ENCODE measurements around the gene FOXC1.

Gene FOXC1

DNA sequence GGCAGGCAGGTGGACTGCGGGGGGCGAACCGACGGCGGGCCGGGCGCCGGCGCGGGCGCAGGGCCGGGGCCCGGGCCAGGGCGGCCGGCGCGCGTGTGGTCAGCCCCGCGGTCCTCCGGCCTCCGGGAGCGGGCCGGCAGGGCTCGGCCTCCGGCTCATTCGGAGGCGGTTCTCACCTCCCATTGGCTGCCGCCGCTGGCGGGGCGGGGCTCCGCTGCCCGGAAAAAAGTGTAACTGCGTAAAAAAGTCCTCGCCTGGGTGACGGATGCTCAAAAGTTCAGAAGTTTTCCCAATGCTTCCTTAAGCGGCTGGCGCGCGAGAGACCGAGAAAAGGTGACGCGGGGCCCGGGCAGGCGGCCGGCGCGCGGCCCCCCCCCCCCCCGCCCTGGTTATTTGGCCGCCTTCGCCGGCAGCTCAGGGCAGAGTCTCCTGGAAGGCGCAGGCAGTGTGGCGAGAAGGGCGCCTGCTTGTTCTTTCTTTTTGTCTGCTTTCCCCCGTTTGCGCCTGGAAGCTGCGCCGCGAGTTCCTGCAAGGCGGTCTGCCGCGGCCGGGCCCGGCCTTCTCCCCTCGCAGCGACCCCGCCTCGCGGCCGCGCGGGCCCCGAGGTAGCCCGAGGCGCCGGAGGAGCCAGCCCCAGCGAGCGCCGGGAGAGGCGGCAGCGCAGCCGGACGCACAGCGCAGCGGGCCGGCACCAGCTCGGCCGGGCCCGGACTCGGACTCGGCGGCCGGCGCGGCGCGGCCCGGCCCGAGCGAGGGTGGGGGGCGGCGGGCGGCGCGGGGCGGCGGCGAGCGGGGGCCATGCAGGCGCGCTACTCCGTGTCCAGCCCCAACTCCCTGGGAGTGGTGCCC, at the start of gene FOXC1:
Gene FOXC1 (plus strand): TSS at position 268 of the 849 bp plus-strand sequence. CDS start 531 bp downstream, at position 799.
- no peak for DNase-seq (ENCODE audit: low read depth)

DNA sequence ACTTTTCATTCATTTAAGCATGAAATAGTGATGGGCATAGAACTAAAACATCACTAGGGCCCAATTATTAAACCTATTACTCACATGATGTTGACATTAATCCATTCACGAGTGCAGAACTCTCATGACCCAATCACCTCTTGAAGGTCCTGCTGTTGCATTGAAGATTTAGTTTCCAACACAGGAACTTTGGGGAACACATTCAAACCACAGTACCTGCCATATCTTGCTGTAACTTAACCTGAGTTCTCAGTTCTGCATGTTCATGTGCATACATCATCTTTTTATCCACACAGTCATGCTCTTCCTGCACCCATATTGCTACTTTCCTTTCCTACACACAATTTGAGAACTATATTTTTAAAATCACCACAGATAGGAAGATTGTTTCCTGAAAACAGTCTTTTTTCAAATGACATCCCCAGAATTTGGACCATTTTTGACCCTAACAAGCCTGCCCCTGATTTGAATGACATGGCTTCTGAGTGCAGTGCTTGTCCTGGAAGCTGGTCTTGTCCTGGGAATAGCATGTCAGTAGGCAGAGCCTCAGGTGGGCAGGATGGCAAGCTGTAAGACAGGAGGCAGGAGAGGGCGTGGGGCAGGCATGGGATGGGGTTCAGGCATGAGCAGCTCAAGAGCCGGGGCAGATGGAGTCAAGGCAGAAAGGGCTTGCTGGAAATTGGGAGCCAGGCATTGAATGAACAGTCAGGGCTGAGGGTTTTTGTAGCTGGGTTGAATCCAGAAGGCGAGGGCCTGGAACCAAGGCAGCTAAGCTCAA, 49.2 kb upstream of the FOXC1 start:
- no peak for DNase-seq (ENCODE audit: low read depth)

DNA sequence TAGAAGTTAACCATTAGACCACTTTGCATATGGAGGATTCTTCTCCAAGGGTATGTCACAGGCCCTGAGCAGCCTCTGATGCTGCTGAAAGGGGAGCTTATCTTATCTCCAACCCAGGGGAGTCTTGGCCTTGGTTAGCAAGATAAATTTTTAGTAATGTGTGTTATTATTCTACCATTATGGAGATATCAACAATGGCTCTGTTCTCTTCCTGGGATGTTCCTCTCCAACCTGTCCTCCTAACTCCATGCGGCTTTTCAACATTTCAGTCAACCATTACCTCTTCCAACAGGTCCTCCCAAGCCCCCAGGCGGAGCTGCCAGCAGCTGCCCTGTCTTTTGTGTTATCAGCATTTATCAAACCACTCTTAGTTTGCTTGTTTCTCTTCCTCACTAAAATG, 48.4 kb upstream of the FOXC1 start:
- no peak for DNase-seq (ENCODE audit: low read depth)

DNA sequence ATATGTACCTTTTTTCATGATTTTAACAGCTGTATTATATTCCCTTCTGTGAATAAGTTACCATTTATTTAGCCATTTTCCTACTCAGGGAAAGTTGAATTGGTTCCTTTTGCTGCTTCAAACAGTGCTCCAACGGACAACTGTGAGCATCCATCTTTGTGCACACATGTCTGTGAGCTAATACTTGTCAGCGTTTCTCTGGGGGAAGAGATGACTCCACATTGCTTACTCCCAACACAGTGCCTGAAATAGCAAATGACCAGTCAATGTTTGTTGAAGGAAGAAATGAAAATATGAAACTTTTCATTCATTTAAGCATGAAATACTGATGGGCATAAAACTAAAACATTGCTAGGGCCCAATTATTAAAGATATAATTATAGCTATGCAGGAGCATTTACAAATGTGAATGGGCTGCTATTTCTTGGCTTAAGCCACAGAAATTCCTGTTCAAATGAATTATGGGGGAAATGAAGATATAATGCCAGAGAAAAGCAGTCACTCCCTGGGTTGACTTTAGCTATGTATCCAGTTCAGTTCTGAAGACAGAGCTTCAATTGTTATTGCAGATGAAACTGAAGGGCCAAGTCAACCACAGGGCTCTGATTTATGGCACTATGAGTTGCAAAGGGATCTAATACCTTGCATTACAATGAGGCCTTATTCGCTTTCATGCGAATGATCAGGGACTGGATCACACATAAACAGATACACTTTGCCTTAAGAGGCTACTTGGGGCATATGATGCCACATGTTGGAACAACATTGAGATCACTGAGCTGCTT, 47.4 kb upstream of the FOXC1 start:
- no peak for DNase-seq (ENCODE audit: low read depth)

DNA sequence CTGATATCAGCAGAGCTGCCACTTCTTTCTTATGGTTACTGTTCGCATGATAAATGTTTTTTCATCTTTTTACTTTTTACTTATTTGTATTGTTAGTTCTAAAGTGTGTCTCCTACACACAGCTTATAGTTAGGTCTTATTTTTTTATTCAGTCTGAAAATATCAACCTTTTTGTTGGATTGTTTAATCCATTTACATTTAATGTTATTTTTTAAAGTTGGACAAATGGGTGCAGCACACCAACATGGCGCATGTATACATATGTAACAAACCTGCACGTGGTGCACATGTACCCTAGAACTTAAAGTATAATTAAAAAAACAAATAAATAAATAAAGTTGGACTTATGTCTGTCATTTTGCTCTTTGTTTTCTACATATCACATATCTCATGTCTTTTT, 40.3 kb upstream of the FOXC1 start:
- DNase-seq (ENCODE audit: low read depth), result no peak

DNA sequence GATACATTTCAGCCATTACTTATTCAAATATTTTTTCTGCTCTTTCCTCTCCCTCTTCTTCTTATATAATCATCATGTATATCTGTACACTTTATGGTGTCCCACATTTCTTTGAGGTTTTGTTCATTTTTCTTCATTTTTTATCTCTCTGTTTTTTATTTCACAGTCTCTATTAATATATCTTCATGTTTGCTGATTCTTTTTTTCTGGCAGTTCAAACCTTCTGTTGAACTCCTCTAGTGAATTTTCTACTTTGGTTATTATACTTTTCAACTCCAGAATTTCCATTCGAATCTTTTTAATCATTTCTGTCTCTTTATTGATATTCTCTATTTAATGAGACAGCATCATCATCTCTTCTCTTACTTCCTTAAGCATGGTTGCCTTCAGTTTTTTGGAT, 38.9 kb upstream of the FOXC1 start:
- DNase-seq (ENCODE audit: low read depth), result no peak

DNA sequence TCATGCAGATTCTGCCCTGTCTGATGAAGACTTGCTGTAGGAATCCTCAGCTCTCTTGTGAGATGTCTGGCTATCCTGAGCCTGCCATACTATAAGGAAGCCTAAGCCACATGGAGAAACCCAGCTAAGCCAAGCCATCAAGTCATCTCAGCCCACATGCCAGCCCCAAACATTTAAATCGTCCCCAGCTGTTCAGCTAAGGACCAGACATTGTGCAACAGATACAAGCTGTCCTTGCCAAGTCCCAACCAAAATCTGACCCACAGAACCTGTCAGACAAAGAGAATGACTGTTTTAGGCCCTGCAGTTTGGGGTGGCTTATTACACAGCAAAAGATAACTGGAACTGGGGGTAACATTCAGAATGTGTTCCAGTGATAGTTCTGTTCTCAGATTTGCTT, 36.8 kb upstream of the FOXC1 start:
- DNase-seq (ENCODE audit: low read depth), result no peak

DNA sequence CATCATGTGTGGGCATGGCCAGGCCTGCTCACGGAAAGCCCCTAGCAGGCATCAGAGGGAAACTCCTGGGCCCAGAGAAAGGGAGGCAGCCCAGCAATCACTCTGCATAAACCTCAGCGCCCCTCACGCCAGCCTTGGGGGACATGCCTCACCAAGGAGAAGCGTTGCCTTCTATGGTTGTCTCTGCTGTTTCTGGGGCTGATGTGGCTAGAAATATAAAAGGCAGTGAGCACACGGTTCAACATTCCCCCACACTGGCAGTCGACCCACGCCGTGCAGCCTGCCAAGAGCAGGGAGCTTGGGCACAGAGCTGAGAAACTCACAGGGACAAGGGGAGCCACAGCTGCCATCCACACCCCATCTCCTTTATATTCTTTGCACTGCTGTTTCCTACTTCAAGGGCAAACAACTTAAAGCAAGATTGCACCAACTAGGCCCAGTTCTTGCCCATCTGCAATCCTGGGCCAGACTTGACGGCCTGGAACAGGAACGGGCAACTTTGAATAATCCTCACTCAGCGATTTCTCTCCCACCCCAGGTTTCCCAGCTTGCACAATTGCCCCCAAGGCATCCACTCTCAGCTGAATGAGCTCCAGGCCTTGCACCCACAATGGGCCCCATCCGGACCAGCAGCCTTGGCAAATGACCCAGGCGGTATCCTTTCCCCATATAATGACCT, 35.5 kb upstream of the FOXC1 start:
- no peak for DNase-seq (ENCODE audit: low read depth)

DNA sequence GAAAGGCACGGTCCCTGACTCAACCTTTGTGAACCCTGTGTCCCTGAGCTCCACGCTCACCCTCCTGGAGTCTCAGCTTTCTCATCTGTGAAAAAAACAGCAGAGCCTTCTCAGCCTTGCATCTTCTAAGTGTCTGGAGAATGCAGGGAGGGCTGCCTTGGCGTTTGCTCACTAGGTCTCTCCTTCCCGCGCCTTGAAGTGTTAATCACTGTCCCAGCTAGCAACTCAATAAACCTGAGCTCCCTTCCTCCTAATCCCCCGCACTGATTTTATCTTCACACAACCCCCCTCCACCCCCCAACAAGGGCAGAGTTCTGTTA, 34.9 kb upstream of the FOXC1 start:
- DNase-seq (ENCODE audit: low read depth), result no peak

DNA sequence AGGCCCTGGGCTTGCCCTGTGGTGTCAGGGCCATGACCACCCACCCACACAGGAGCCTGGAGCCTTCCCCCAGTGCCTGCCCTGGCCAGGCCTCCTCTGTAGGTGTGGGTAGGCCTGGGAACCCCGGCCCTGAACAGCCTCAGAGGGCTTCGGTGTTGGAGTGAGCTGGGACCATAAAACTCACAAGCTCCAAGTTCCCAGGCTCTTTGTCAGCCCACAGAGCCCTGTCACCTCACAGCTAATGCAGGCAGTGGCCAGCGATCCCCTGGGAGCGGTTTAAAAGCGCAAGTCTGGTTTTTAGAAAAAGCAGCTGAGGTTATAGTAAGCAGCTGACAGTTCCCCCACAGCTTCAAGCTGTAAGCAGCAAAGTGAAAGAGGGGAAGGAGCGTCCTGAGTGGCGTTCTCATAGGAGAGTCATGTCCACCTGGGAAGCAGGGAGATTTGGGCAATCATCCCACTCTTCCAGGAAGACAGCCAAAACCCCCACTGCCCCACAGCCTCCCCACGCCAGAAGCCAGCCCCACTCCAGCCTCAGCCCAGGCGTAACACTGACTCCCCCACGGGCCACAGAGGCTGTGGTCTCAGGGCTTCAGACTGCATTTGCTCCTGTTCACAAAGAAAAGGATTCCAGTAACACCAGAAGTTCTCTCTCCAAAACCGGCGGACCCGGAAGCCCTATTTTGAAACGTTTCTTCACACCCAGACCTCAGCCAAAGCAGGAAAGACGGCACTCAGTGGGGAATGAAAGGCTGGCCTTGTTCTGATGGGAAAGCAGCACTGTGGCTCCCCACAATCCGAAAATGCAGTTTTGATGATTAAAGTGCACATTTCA, 34.3 kb upstream of the FOXC1 start:
- DNase-seq (ENCODE audit: low read depth), result no peak

DNA sequence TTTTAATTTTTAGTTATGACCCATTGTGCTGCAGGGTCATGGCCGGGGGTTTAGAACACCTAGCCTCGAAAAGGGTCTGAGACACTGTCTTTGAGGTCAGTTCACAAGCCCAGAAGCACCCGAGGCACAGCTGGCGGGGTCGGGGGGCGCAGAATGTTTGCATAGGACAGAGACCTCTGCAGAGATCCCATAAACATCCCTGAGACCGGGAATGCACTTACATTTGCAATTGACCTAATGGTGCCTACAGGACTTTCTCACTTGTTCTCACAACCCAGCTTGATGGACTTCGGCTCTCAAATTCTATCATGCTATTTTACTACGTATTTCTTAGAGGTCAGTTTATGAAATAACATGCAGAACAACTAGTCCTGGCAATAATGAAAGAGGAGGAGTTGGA, 33.5 kb upstream of the FOXC1 start:
- no peak for DNase-seq (ENCODE audit: low read depth)

DNA sequence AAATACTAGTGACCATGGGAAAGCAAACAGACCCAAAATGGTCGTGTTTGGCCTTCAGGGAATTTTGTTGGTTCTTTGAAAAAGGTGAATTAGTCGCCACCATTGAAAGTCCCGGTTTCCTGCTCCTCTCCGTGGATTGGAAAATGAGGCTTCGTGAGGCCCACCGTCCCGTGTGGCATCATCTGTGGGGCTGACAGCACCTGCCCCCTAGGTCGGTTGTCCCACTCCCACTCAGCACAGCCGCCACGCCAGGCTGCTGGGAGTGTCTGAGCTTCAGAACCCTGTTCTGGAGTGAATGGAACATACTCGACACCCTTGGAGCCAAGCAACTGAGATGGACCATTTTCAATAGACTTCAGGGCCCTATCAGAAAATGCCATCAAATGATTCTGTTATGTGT, 33.0 kb upstream of the FOXC1 start:
- DNase-seq (ENCODE audit: low read depth), result no peak

DNA sequence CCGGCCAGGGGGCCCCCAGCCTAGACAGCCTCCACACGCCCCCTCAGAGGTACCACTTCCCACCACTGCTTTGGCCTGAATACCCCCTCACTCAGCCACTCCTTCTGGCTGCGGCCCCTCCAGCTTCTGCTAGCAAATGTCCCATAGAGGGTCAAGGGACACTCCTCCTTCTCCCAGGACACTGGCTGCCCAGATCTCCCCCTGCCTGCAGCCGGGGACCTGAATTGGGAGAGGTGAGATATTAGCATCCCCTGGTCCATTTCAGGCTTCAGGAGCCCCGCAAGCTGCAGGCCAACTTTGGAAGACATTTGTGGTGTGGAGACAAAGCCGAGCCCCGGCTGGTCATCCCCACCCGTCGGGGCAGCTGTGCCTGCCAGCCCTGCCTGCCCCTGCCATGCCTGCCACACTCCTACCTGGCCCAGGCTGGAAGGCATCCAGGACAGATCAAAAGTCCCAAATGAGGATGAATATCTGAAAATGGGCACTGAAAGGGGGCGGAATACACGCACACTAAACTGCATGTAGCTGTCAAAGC, 32.5 kb upstream of the FOXC1 start:
- no peak for DNase-seq (ENCODE audit: low read depth)

DNA sequence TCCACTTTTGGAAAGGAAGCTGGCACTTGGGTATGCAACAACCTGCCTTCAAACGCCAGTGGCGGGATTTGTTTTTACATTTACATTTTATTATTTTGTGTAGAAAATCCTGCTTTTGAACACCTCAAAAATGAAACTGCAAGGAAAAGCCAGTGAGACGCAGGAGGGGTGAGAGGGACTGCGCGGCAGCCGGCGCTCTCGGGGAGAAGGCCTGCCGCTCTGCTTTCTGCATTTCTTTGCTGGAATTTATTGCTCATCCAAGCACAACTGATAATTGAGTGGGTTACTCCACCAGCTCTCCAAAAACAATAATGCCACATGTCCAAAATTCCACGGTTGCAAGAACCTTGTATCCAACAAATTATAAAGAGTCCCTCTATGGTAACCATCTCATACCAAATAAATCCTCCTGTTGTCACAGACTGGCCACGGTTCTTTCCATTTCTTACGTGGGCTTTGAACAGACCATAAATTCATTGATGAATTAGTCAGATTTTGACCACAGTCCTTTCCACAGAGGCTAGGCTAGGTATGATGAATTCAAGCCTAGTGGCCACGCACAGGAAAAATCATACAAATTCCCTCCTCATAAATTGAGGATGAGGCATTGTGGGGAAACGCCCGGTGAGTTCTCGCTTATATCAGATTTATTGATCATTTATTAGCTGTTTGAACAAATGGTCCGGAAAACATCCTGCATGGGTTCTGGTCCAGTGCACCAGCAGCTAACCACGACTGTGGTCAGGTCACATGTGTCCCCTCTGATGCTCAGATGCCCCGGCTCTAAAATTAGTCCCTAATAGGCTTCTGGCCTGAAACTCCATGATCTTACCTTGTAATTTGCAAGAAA, 31.6 kb upstream of the FOXC1 start:
- DNase-seq (ENCODE audit: low read depth), result no peak

DNA sequence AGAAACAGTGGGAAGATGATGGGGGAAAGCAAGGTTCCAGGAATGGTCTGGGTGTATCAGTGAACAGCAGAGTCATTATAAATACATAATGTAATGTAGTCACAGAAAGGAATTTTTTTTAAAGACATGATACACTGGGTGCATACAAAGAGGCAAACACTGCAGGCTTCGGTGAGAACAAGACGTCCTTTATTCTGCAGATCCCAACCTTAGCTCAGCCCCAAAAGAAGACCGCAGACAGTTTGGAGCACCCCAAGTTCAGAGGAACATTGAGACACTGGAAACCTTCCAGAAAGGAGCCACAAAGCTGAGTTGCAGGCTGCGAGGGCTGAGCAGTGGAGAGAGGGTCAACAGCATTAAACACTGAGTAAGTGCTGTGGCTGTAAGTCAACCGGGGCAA, 30.6 kb upstream of the FOXC1 start:
- no peak for DNase-seq (ENCODE audit: low read depth)

DNA sequence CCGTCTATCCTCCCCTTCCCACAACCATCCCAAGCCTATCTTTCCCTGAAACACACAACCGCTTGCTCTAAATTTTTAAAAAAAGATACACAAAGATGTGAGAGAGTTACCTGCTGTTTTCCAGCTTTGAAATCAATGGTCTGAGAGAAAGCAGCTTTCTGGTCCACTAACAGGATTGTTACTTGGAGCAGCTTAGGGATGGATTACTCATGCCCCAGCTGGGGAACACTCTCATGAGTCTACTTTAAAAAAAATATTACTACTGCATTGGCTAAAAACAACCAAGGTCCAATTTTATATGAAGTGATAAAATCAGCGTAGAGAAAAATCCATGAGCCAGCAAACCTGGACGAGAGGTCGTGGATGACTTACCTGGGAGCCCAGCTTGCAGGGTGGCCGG, 29.6 kb upstream of the FOXC1 start:
- no peak for DNase-seq (ENCODE audit: low read depth)

DNA sequence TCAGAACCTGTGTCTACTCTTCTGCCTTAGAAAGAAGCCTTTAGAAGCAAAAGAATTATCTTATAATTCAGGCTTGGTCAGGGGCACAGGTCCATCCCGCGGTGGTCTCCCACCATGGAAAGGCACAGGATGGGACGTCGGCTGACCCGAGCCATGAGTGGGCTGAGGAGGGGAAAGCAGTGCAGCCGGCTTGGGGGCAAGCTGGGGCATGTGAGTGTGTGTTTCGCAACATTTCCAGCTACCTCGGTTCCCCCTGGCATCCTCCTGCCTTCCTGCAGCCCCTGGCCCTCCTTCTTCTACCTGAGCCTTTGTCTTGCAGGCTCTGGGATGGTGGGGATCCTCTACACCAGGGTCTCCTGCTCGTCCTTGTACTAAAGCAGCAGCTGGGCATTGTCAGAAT, 29.1 kb upstream of the FOXC1 start:
- no peak for DNase-seq (ENCODE audit: low read depth)

DNA sequence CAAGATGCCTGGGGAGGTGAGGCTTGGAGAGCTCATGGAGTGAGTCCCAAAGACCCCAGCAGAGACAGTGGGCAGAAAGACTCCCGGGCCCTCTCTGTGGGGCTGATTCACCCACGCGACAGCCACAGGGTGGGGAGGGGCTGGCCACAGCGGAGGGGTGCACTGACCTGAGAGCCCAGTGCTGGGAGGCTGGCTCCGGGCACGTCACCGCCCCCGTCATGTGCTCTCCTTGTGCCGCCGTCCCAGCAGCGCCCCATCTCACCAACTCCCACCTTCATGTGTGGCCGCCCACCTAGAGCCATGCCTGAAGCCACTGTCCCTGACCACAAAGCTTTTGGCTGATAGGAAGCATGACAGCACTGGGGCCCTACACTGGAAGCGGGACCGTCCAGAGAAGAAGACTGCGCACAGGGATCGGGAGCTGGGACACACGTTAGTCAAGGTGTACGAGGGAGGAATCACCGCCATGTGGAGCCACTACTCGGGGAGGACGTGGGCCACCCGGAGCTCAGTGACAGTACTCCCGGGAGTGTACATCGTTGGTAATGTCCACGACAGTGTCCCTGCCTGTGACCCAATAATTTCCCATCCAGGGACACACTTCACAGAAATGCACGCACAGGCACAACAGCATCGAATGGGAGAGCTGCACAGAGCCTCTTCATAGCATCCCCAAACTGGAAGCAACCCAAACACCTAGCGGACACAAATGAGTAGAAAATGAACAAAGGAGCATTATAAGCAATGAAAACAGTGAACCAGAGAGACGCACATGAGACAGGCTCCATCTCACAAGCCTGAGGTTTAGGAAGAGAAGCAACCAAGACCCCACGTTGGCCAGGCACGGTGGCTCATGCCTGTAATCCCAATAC, 28.4 kb upstream of the FOXC1 start:
- DNase-seq (ENCODE audit: low read depth), result no peak

DNA sequence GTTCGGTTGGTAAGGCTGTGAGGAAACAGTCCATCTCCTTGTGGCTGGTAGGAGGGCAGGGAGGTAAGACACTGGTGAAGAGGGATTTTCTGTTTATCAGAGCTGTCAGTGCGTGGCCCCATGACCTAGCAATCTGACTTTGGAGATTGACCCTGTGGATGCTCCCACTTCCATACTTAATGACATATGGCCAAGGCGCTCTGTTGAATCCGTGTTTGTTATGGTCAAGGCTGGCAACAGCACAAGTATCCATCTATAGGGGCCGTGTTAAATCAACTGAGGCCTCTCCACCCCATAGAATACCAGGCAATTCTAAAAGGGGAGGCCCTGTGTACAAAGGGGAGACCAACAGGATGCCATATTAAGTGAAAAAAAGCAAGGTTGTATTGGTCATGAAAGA, 25.6 kb upstream of the FOXC1 start:
- no peak for DNase-seq (ENCODE audit: low read depth)
